ENCODE data around the gene GHDC.

- TF ChIP-seq CTCF (conservative IDR thresholded peaks at IDR 0.05; ENCODE audit: low read depth, low read length) (no peak), EZH2 (IDR thresholded peaks at IDR 0.05; ENCODE audit: borderline replicate concordance, low read depth, low read length, poor library complexity, severe bottlenecking) (no peak)
Observed at GRCh38 chr17:42160531-42160910, 33.8 kb downstream of the GHDC start.
